AG04449 (cell line): ENCODE results near the gene DNAAF3.

Source experiments
- CTCF ChIA-PET: fragments of 350-600 bp; formaldehyde crosslinking; extraction: SDS; loops from one replicate; lab custom pipeline; 2021; ENCODE audit warnings: antibody characterized with exemption; lab: Yijun Ruan, JAX
- POLR2A ChIA-PET: fragments of 400-600, 350-600 bp; formaldehyde crosslinking; extraction: SDS; loops from one replicate; lab custom pipeline; 2020; ENCODE audit warnings: antibody characterized with exemption, inconsistent platforms; lab: Yijun Ruan, JAX
- DNase-seq: peaks from one replicate; pipeline ENCODE4 v3.0.0-alpha.2; 2010; ENCODE audit warnings: low read depth, low spot score
- H3K4me3 ChIP-seq: 2 replicates; pipeline ENCODE4 v1.5.1; 2011; ENCODE audit warnings: low read depth, mild to moderate bottlenecking, control low read depth, low read length
- TF ChIP-seq, protein P1 (sequence below): IDR thresholded peaks from one replicate; pipeline ENCODE4 v1.5.1; 2011; ENCODE audit warnings: mild to moderate bottlenecking, moderate library complexity, low read length, control low read depth, inconsistent platforms; ENCODE audit not compliant: insufficient read depth; ENCODE audit errors: missing control alignments

The DNAAF3 gene

DNA sequence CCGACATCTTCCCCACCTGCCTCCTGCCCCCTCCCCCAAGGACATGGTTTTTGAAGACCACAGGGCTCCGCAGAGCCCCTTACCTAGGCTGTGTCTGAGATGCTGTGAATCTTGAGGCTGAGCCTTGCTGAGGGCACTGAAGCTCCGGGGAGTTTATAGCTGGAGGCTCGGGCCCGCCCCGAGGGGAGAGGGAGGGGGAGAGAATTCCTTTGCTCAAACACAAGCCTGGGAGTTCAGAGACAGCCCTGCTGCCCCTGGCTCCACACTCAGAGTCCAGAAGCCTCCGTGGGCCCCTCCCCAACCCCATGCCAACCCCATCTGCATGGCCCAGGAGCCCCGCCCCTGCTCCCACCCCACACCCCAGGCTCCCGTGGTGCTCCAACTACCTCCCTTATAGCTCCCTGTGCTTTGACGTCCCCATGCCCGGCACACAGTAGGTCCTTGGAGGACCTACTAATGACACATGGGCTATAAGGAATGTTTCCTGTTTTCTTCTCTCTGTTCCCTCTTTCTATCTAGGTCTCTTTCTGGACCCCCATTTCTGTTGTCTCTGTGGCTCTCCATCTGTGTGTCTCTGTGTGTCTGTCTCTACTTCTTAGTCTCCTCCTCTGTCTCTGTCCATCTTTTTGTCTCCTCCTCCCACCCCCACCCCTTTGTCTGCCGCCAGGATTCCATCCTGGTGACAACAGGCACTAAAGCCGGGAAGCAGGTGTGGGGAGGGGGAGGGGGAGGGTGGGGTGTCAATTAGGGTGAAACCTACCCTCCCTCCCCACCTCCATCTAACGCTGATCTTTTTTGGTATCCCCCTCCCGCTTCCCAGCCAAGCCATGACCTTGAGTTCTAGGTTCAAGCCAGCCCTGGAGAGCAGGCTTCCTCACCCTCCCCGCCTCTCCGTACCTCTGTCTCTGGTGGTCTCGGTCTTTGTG lies 17.1 kb downstream of the DNAAF3 start, which contains the start of gene TNNT1:
TNNT1 (minus strand) TSS at position 129 of the 926 bp plus-strand sequence. CDS start 2,049 bp downstream, outside the sequence.
- ChIA-PET CTCF (interaction anchor here (0.7 to 1.2 kb wide), 2 partner anchors 9 to 11 kb away, joined by 3 to 4 read pairs; no protein-coding TSS in a partner anchor), POLR2A (no interaction called here)
- DNase-seq, result no peak
- no peak within 1 kb of the TSS for H3K4me3 ChIP-seq
- TF ChIP-seq, protein P1, sequence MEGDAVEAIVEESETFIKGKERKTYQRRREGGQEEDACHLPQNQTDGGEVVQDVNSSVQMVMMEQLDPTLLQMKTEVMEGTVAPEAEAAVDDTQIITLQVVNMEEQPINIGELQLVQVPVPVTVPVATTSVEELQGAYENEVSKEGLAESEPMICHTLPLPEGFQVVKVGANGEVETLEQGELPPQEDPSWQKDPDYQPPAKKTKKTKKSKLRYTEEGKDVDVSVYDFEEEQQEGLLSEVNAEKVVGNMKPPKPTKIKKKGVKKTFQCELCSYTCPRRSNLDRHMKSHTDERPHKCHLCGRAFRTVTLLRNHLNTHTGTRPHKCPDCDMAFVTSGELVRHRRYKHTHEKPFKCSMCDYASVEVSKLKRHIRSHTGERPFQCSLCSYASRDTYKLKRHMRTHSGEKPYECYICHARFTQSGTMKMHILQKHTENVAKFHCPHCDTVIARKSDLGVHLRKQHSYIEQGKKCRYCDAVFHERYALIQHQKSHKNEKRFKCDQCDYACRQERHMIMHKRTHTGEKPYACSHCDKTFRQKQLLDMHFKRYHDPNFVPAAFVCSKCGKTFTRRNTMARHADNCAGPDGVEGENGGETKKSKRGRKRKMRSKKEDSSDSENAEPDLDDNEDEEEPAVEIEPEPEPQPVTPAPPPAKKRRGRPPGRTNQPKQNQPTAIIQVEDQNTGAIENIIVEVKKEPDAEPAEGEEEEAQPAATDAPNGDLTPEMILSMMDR, result no peak

DNA sequence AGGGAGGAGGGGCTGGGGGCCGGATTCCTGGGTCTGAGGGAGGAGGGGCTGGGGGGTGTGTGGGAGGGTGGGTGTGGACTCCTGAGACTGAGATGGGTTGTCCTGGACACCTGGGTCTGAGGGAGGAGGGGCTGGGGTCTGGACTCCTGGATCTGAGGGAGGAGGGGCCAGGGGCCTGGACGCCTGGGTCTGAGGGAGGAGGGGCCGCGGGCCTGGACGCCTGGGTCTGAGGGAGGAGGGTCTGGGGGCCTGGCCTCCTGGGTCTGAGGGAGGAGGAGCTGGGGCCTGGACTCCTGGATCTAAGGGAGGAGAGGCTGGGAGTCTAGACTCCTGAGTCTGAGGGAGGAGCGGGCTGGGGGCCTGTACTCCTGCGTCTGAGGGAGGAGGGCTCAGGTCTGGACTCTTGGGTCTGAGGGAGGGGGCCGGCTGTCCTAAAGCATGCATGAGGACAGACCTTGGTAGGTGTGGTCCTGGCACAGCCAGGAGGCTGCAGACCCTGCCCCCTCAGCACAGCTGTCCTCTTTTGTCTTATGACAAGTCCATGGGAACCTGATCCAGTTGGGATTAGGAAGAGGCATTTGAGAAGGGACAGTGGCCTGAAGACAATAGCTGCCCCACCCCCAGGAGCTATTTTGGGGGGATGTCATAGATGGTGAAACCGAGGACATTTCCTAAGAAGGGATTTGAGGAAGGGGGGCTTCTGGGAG lies 18.7 kb downstream of the DNAAF3 start:
- DNase-seq, result no peak
- TF ChIP-seq, protein P1, result no peak
- POLR2A ChIA-PET, result no interaction called here
- CTCF ChIA-PET, result interaction anchor here (1.0 to 3.3 kb wide), 5 partner anchors 9 to 51 kb away, joined by 3 to 23 read pairs (median 3); partner anchors contain the start of gene TNNI3
- no peak overlapping the region for H3K4me3 ChIP-seq

DNA sequence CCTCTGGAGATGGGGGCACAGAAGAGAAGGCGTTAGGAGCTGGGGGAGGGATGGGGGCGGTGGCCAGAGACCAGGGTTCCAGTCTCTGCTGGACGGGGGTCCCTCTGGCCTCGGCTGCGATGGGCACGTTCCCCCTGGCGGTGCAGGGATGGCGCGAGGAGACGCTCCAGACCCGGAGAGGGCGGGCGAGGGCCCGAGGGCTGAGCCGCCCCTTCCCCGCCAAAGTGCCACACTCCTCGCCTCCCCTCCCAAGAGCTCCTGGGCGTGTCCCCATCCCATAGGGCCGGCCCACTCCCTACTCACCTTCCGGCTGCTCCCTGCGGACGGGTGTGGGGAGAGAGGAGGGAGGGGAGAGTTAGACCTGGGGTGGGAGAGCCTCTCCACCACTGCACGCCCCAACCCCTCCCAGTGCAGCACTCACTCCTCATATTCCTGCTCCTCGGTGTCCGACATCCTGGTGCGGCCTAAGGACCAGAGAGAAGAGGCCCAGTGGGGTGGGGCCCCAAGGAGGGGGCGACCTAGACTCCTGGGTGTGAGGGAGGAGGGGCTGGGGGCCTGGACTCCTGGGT lies 19.6 kb downstream of the DNAAF3 start:
- peak overlapping the region; percentile 15; the same call in 1 of the 2 replicates for H3K4me3 ChIP-seq
- ChIA-PET POLR2A (no interaction called here), CTCF (interaction anchor here (0.6 to 3.3 kb wide), 8 partner anchors 10 to 306 kb away, joined by 3 to 23 read pairs (median 3); partner anchors contain the start of gene TNNI3)
- TF ChIP-seq, protein P1, result no peak
- no peak for DNase-seq

DNA sequence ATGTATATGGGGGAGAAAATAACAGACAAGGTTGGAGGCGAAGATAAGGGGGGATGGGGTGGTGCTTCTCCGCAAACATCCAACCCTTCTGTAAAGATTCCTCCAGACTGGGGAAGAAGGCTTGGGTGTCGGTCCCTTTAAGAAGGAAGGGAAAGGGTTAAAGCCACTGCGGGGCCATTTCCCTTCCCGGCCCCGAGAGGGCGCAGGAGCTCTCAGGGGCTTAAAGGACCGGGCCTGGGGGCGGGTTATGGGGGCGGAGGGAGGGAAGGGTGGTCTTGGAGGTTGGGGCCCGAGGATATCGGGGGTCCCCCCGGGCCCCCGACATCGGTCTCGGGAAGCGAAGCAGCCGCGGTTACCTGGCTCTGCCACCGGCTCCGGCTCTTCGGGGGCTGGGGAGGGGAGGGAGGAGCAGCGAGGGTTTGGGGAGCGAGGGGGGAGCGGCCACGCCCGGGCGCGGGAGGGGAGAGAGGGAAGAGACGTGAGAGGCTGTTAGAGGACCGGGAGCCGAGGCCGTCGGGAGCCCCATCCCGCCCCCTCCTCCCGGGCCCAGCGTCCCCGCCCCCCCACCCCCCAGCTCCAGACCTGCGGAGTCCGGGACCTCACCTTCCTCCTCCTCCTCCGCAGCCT lies 20.2 kb downstream of the DNAAF3 start:
- no peak for DNase-seq
- CTCF ChIA-PET, result interaction anchor here (0.8 to 3.3 kb wide), 6 partner anchors 10 to 307 kb away, joined by 3 to 23 read pairs (median 4); partner anchors contain the start of gene TNNI3
- TF ChIP-seq, protein P1, result peak; percentile 60
- POLR2A ChIA-PET, result no interaction called here
- H3K4me3 ChIP-seq, result peak overlapping the region; percentile 15

DNA sequence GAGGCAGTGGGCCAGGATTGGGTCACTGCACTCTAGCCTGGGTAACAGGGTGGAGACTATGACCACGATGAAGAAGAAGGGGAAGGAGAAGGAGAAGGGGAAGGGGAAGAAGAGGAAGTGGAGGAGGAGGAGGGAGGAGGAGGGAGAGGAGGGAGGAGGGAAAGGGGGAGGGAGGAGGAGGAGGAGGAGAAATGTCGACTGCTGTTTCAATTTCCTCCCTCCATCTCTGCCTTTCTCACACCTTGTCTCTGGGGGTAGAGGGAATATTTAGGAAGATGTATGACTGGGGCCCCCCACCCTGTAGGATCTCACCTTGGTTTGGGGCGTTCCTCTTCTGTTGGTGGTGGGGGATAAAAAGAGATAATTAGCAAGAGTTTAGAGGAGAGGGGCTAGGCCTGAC lies 21.2 kb downstream of the DNAAF3 start:
- POLR2A ChIA-PET, result no interaction called here
- TF ChIP-seq, protein P1, result no peak
- H3K4me3 ChIP-seq, result no peak overlapping the region
- DNase-seq, result no peak
- CTCF ChIA-PET, result interaction anchor here (1.2 to 7.0 kb wide), 3 partner anchors 15 to 279 kb away, joined by 3 to 90 read pairs (median 18); no protein-coding TSS in a partner anchor
